IMR-90 (cell line): ENCODE data around the gene NAB2. TPM values are rescaled to one million over a fixed set of nuclear protein-coding genes. Genes with fewer than 3 reads are reported as not detected.

Experiments used
- ATAC-seq: fragments of 200-7000 bp; cut with Tn5 transposase; 2 replicates; pipeline ENCODE4 v1.9.1; 2020; ENCODE audit warnings: low read depth, mild to moderate bottlenecking, moderate library complexity
- BruUV-seq: library from RNA; stranded (reverse); fragments of 400-500 nt; replicated peaks from 2 replicates; lab custom pipeline; 2021; lab: Mats Ljungman, UMichigan
- CTCF ChIA-PET: fragments of 300-600 bp; formaldehyde crosslinking; extraction: SDS; loops from one replicate; lab custom pipeline; 2021; ENCODE audit warnings: antibody characterized with exemption; lab: Yijun Ruan, JAX
- POLR2A ChIA-PET: fragments of 300-600 bp; sonication (Branson Sonifier 250); formaldehyde crosslinking; loops from one replicate; lab custom pipeline; 2022; ENCODE audit warnings: antibody characterized with exemption; ENCODE audit not compliant: unreplicated experiment; lab: Charles Lee
- DNase-seq: peaks from one replicate; pipeline ENCODE4 v3.0.0; 2013
- H2AFZ ChIP-seq: replicated peaks from 2 replicates; pipeline ENCODE3; 2013; ENCODE audit warnings: low read length, mild to moderate bottlenecking; ENCODE audit not compliant: poor library complexity
- H2AK5ac ChIP-seq: 2 replicates; pipeline ENCODE4 v1.6.1; 2013; ENCODE audit warnings: low read depth, low read length, inconsistent platforms
- H2AK9ac ChIP-seq: replicated peaks from 2 replicates; pipeline ENCODE3; 2013; ENCODE audit warnings: mild to moderate bottlenecking, low read depth, low read length, moderate library complexity; ENCODE audit not compliant: poor library complexity
- H2BK120ac ChIP-seq: 2 replicates; pipeline ENCODE4 v1.6.1; 2013; ENCODE audit warnings: low read depth, low read length, inconsistent platforms
- H2BK15ac ChIP-seq: 3 replicates; pipeline ENCODE4 v1.6.1; 2013; ENCODE audit warnings: low read depth, low read length, inconsistent platforms
- H2BK20ac ChIP-seq: 2 replicates; pipeline ENCODE4 v1.6.1; 2013; ENCODE audit warnings: low read depth, mild to moderate bottlenecking, inconsistent platforms, low read length, moderate library complexity
- H2BK5ac ChIP-seq: 2 replicates; pipeline ENCODE4 v1.6.1; 2013; ENCODE audit warnings: mild to moderate bottlenecking, low read depth, low read length, inconsistent platforms; ENCODE audit not compliant: poor library complexity, severe bottlenecking
- H3K14ac ChIP-seq: replicated peaks from 2 replicates; pipeline ENCODE4 v1.6.1; 2013; ENCODE audit warnings: low read depth, low read length, inconsistent platforms
- H3K18ac ChIP-seq: 2 replicates; pipeline ENCODE4 v1.6.1; 2013; ENCODE audit warnings: low read depth, low read length, control low read depth
- H3K23ac ChIP-seq: 2 replicates; pipeline ENCODE4 v1.6.1; 2013; ENCODE audit warnings: low read depth, low read length, inconsistent platforms
- H3K27ac ChIP-seq: 2 replicates; pipeline ENCODE4 v1.5.1; 2013; ENCODE audit warnings: mild to moderate bottlenecking, control low read depth, low read length; ENCODE audit not compliant: insufficient read depth
- H3K27me3 ChIP-seq: 2 replicates; pipeline ENCODE4 v1.6.1; 2013; ENCODE audit warnings: low read length; ENCODE audit not compliant: control insufficient read depth, insufficient read depth
- H3K36me3 ChIP-seq: 2 replicates; pipeline ENCODE4 v1.6.1; 2013; ENCODE audit warnings: low read length, mixed read lengths; ENCODE audit not compliant: control insufficient read depth, insufficient read depth
- H3K4ac ChIP-seq: 2 replicates; pipeline ENCODE4 v1.6.1; 2013; ENCODE audit warnings: low read depth, low read length, inconsistent platforms
- H3K4me1 ChIP-seq: 2 replicates; pipeline ENCODE4 v1.6.1; 2013; ENCODE audit warnings: low read length, mixed read lengths; ENCODE audit not compliant: control insufficient read depth, insufficient read depth
- H3K4me2 ChIP-seq: 2 replicates; pipeline ENCODE4 v1.6.1; 2013; ENCODE audit warnings: low read depth, mild to moderate bottlenecking, control low read depth, low read length, moderate library complexity
- H3K4me3 ChIP-seq: 2 replicates; pipeline ENCODE4 v1.5.1; 2013; ENCODE audit warnings: low read depth, mild to moderate bottlenecking, control low read depth, low read length, moderate library complexity; ENCODE audit not compliant: insufficient read depth
- H3K56ac ChIP-seq: 2 replicates; pipeline ENCODE4 v1.6.1; 2013; ENCODE audit warnings: low read length, inconsistent platforms; ENCODE audit not compliant: insufficient read depth; ENCODE audit errors: extremely low read depth
- H3K79me1 ChIP-seq, 2 experiments: 2 replicates each; pipeline ENCODE4 v1.6.1; 2013; ENCODE audit warnings: low read length in 2 of 2, inconsistent platforms in 1 of 2, low read depth in 1 of 2
- H3K9ac ChIP-seq: 2 replicates; pipeline ENCODE4 v1.6.1; 2013; ENCODE audit warnings: low read depth, low read length, control low read depth
- H3K9me1 ChIP-seq: 2 replicates; pipeline ENCODE4 v1.6.1; 2013; ENCODE audit warnings: low read length, inconsistent platforms; ENCODE audit not compliant: insufficient read depth
- H3K9me3 ChIP-seq: 2 replicates; pipeline ENCODE4 v1.6.1; 2013; ENCODE audit warnings: low read length; ENCODE audit not compliant: control insufficient read depth, insufficient read depth
- H4K20me1 ChIP-seq: 2 replicates; pipeline ENCODE4 v1.6.1; 2013; ENCODE audit warnings: low read length, inconsistent platforms; ENCODE audit not compliant: insufficient read depth
- H4K5ac ChIP-seq: 2 replicates; pipeline ENCODE4 v1.6.1; 2013; ENCODE audit warnings: mild to moderate bottlenecking, low read depth, low read length, control low read depth
- H4K8ac ChIP-seq, 2 experiments: 2 replicates each; pipeline ENCODE4 v1.6.1; 2013; ENCODE audit warnings: low read depth in 2 of 2, low read length in 2 of 2, control low read depth in 1 of 2, inconsistent platforms in 1 of 2
- H4K91ac ChIP-seq: 2 replicates; pipeline ENCODE4 v1.6.1; 2013; ENCODE audit warnings: low read depth, low read length, inconsistent platforms; ENCODE audit not compliant: insufficient read depth
- CHD1 ChIP-seq: IDR thresholded peaks from 2 replicates; pipeline ENCODE4 v1.6.1; 2012; ENCODE audit warnings: low read depth, low read length, improper control_type of control experiment
- RCOR1 ChIP-seq: IDR thresholded peaks from 2 replicates; pipeline ENCODE4 v1.6.1; 2012; ENCODE audit warnings: mild to moderate bottlenecking, low read length, improper control_type of control experiment; ENCODE audit not compliant: insufficient replicate concordance
- whole genome bisulfite sequencing, 2 experiments: methylation state at CpG; one replicate each; pipeline versions ENCODE4 v1.1.5 to v1.1.7; 2013; ENCODE audit warnings: missing lambda C conversion rate in 2 of 2; ENCODE audit not compliant: insufficient read length in 1 of 2; ENCODE audit errors: extremely low coverage in 2 of 2; 5-methylcytosine and 5-hydroxymethylcytosine counted together
- dilution Hi-C: fragments of 300-500 bp; cut with HindIII; formaldehyde crosslinking; loops from one replicate; pipeline ENCODE4 v1.14.3; 2018; ENCODE audit warnings: low sequenced_read_pairs; ENCODE audit not compliant: unreplicated experiment
- in situ Hi-C: fragments of 300-500 bp; cut with MboI; formaldehyde crosslinking; loops from 3 replicates; pipeline ENCODE4 v1.14.3; 2019; ENCODE audit warnings: low sequenced_read_pairs, inconsistent platforms, mixed read lengths
- intact Hi-C: fragments of 100-400 bp; cut with micrococcal nuclease; formaldehyde crosslinking; loops from 2 replicates; pipeline ENCODE4 v1.10.0; 2022
- polyA plus RNA-seq, 3 experiments: library from polyadenylated mRNA; depleted of rRNA; stranded (reverse); fragments of >200 nt; gene quantifications; 2 replicates each; pipeline ENCODE4 v1.2.3, GENCODE V29; 2012; ENCODE audit warnings: low replicate concordance in 1 of 3
- total RNA-seq: library from RNA; depleted of rRNA; stranded (reverse); fragments of >200 nt; gene quantifications from 2 replicates; pipeline ENCODE4 v1.2.3, GENCODE V29; 2012
- TF ChIP-seq, protein P1 (sequence below): conservative IDR thresholded peaks from 2 replicates; pipeline ENCODE4 v1.5.1; 2012; ENCODE audit warnings: mild to moderate bottlenecking, low read depth, low read length, improper control_type of control experiment

Gene NAB2
- total and polyA plus RNA-seq, 2 of the 4 experiments (the other 2 are of a cell fraction) = 65.1 to 68.8 TPM

DNA sequence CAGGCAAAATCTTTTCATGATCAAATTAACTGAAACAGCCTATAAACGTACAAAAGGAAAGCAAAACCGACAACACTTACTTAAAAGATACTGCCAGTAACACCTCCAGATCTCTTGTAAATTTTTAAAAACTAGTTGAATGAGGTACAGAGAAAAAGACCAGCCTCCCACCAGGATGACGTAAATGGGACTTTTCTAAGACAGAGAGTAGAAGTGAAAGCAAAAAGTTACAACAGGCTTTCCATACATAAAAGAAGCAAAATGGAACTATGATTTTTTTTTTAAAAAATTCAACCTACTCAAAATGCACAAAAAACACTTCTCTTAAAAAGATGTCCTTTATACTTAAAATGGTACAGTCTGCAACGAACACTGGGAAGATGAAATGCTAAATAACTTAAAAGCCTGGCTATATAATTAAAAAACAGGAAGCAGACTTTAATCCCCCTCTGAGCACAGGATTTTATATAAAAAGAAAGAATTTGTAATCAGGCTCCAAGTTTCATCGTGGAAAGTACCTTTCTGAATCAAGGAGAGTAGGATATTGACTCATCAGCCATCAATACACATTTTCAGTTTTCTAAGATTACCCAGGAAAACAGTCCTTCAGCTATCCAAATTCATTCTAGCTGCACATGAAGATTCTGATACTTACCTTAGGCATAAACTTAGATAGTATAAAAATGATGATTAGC lies 24.8 kb upstream of the NAB2 start:
- BruUV-seq = no TSS peak
- H2BK120ac ChIP-seq = no peak overlapping the region
- H2BK20ac ChIP-seq = no peak overlapping the region
- POLR2A ChIA-PET = no interaction called here
- no peak overlapping the region for H3K23ac ChIP-seq
- H3K14ac ChIP-seq = no peak overlapping the region
- H2AK9ac ChIP-seq = no peak overlapping the region
- intact Hi-C loops = loop anchor here (5.0 kb wide), 1 partner anchor 307 kb away; no protein-coding TSS in a partner anchor
- no peak overlapping the region for H3K9ac ChIP-seq
- DNase-seq (peak; percentile 41), ATAC-seq (no peak)
- H3K56ac ChIP-seq = no peak overlapping the region
- in situ Hi-C loops = loop anchor here (10.0 kb wide), 1 partner anchor 309 kb away; the partner anchor contains the start of gene PRIM1
- dilution Hi-C loops = no loop called here
- H3K4ac ChIP-seq = no peak overlapping the region
- H3K4me3 ChIP-seq = no peak overlapping the region
- TF ChIP-seq RCOR1 (no peak), CHD1 (no peak)
- TF ChIP-seq, protein P1, sequence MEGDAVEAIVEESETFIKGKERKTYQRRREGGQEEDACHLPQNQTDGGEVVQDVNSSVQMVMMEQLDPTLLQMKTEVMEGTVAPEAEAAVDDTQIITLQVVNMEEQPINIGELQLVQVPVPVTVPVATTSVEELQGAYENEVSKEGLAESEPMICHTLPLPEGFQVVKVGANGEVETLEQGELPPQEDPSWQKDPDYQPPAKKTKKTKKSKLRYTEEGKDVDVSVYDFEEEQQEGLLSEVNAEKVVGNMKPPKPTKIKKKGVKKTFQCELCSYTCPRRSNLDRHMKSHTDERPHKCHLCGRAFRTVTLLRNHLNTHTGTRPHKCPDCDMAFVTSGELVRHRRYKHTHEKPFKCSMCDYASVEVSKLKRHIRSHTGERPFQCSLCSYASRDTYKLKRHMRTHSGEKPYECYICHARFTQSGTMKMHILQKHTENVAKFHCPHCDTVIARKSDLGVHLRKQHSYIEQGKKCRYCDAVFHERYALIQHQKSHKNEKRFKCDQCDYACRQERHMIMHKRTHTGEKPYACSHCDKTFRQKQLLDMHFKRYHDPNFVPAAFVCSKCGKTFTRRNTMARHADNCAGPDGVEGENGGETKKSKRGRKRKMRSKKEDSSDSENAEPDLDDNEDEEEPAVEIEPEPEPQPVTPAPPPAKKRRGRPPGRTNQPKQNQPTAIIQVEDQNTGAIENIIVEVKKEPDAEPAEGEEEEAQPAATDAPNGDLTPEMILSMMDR = no peak
- no peak overlapping the region for H4K5ac ChIP-seq
- H3K36me3 ChIP-seq = peaks cover 11% of the 10 kb centered on the region
- H3K4me2 ChIP-seq = no peak overlapping the region
- H3K4me1 ChIP-seq = no peaks in the 10 kb centered on the region
- WGBS, 2 experiments = no CpG with 5 or more reads among the region's 5 CpGs
- no peaks in the 10 kb centered on the region; the same call in 1 of the 2 replicates for H4K20me1 ChIP-seq
- H4K8ac ChIP-seq = no peak overlapping the region
- no peak overlapping the region for H2BK5ac ChIP-seq
- no peak overlapping the region for H3K18ac ChIP-seq
- H3K27me3 ChIP-seq = no peaks in the 10 kb centered on the region
- no peak overlapping the region for H3K27ac ChIP-seq
- H2AK5ac ChIP-seq = no peak overlapping the region
- no peak overlapping the region for H2BK15ac ChIP-seq
- CTCF ChIA-PET = interaction anchor here (1.4 kb wide), 2 partner anchors 48 to 55 kb away, joined by 3 to 4 read pairs; no protein-coding TSS in a partner anchor
- H3K9me1 ChIP-seq = no peaks in the 10 kb centered on the region
- no peak overlapping the region for H2AFZ ChIP-seq
- H3K79me1 ChIP-seq = peaks cover 5 to 7% of the 10 kb centered on the region in 2 experiments; a peak in 2 of 4 replicates
- no peak overlapping the region for H4K91ac ChIP-seq
- no peaks in the 10 kb centered on the region for H3K9me3 ChIP-seq
